Neuronal stem cell (in vitro differentiated cells): ENCODE results near the gene BCR.
"Not testable (repeated sequence)": the region's sequence is repeated elsewhere in the genome, so short reads cannot be mapped to it uniquely, and the experiment has no call there.

Source experiments
- DNase-seq: peaks from one replicate; pipeline ENCODE4 v3.0.0-alpha.2; 2013; ENCODE audit warnings: low spot score
- H2AFZ ChIP-seq: one replicate; pipeline ENCODE4 v1.6.1; 2013; ENCODE audit warnings: mild to moderate bottlenecking, low read length, inconsistent platforms
- H2AK5ac ChIP-seq: 2 replicates; pipeline ENCODE4 v1.6.1; 2013; ENCODE audit warnings: low read depth, mild to moderate bottlenecking, inconsistent platforms, low read length, moderate library complexity, mixed read lengths
- H2BK120ac ChIP-seq: 2 replicates; pipeline ENCODE4 v1.6.1; 2013; ENCODE audit warnings: low read depth, mild to moderate bottlenecking, inconsistent platforms, low read length, moderate library complexity, mixed read lengths
- H2BK12ac ChIP-seq: one replicate; pipeline ENCODE4 v1.6.1; 2013; ENCODE audit warnings: low read length, inconsistent platforms
- H2BK15ac ChIP-seq: 2 replicates; pipeline ENCODE4 v1.6.1; 2013; ENCODE audit warnings: mild to moderate bottlenecking, low read length, inconsistent platforms, mixed read lengths
- H2BK5ac ChIP-seq: one replicate; pipeline ENCODE4 v1.6.1; 2013; ENCODE audit warnings: inconsistent platforms, mild to moderate bottlenecking, low read length, moderate library complexity
- H3K14ac ChIP-seq: one replicate; pipeline ENCODE4 v1.6.1; 2013; ENCODE audit warnings: low read length, inconsistent platforms
- H3K18ac ChIP-seq: 2 replicates; pipeline ENCODE4 v1.6.1; 2013; ENCODE audit warnings: low read length, inconsistent platforms
- H3K23ac ChIP-seq: 2 replicates; pipeline ENCODE4 v1.6.1; 2013; ENCODE audit warnings: low read depth, mild to moderate bottlenecking, mixed read lengths, low read length, inconsistent platforms; ENCODE audit not compliant: poor library complexity
- H3K27ac ChIP-seq: replicated peaks from 3 replicates; pipeline ENCODE4 v1.5.1; 2013; ENCODE audit warnings: low read length, inconsistent platforms
- H3K27me3 ChIP-seq, 3 experiments: 2 replicates each; pipeline ENCODE4 v1.6.1; 2013; ENCODE audit warnings: low read length in 3 of 3, mild to moderate bottlenecking in 2 of 3, inconsistent platforms in 1 of 3, low read depth in 1 of 3, mixed read lengths in 1 of 3, moderate library complexity in 1 of 3; ENCODE audit not compliant: control insufficient read depth in 3 of 3, insufficient read depth in 3 of 3
- H3K36me3 ChIP-seq, 2 donors: replicated peaks in 1 of 2; 2 replicates each; pipeline ENCODE4 v1.6.1; 2013; ENCODE audit warnings: low read length in 2 of 2; ENCODE audit not compliant: control insufficient read depth in 2 of 2, insufficient read depth in 2 of 2
- H3K4ac ChIP-seq: 2 replicates; pipeline ENCODE4 v1.6.1; 2013; ENCODE audit warnings: inconsistent platforms, mild to moderate bottlenecking, low read length, moderate library complexity
- H3K4me1 ChIP-seq, 2 donors: 1 replicate in 1 of 2; 2 replicates in 1 of 2; pipeline ENCODE4 v1.6.1; 2013; ENCODE audit warnings: low read length in 2 of 2, low read depth in 1 of 2; ENCODE audit not compliant: control insufficient read depth in 2 of 2, insufficient read depth in 1 of 2
- H3K4me2 ChIP-seq: one replicate; pipeline ENCODE4 v1.6.1; 2013; ENCODE audit warnings: mild to moderate bottlenecking, low read length, inconsistent platforms; ENCODE audit not compliant: insufficient read depth, poor library complexity, severe bottlenecking
- H3K4me3 ChIP-seq, 2 donors: 2 replicates each; pipeline ENCODE4 v1.5.1; 2013; ENCODE audit warnings: low read length in 2 of 2, mild to moderate bottlenecking in 2 of 2, inconsistent platforms in 1 of 2, moderate library complexity in 1 of 2
- H3K79me1 ChIP-seq: one replicate; pipeline ENCODE4 v1.6.1; 2013; ENCODE audit warnings: low read depth, mild to moderate bottlenecking, inconsistent platforms, low read length, moderate library complexity
- H3K9ac ChIP-seq: one replicate; pipeline ENCODE4 v1.6.1; 2013; ENCODE audit warnings: mild to moderate bottlenecking, low read depth, low read length, inconsistent platforms; ENCODE audit not compliant: poor library complexity
- H3K9me3 ChIP-seq, 2 donors: replicated peaks in 1 of 2; 2 replicates each; pipeline versions ENCODE3 to v1.6.1; 2013; ENCODE audit warnings: low read length in 2 of 2, mild to moderate bottlenecking in 2 of 2, inconsistent platforms in 1 of 2, low read depth in 1 of 2, mixed read lengths in 1 of 2, moderate library complexity in 1 of 2; ENCODE audit not compliant: control insufficient read depth in 2 of 2, insufficient read depth in 1 of 2
- H4K8ac ChIP-seq: one replicate; pipeline ENCODE4 v1.6.1; 2013; ENCODE audit warnings: low read depth, mild to moderate bottlenecking, inconsistent platforms, low read length, moderate library complexity
- H4K91ac ChIP-seq: one replicate; pipeline ENCODE4 v1.6.1; 2013; ENCODE audit warnings: low read length, low read depth, mild to moderate bottlenecking, inconsistent platforms; ENCODE audit not compliant: poor library complexity
- WGBS, 2 donors: extraction: QIAGEN DNeasy Blood & Tissue Kit; methylation state at CpG; one replicate each; pipeline ENCODE4 v1.1.7; 2013; ENCODE audit warnings: missing lambda C conversion rate in 2 of 2, mixed read lengths in 1 of 2; ENCODE audit not compliant: insufficient read length in 2 of 2, insufficient replicate concordance in 1 of 2; ENCODE audit errors: extremely low coverage in 2 of 2; 5-methylcytosine and 5-hydroxymethylcytosine counted together

BCR gene

DNA sequence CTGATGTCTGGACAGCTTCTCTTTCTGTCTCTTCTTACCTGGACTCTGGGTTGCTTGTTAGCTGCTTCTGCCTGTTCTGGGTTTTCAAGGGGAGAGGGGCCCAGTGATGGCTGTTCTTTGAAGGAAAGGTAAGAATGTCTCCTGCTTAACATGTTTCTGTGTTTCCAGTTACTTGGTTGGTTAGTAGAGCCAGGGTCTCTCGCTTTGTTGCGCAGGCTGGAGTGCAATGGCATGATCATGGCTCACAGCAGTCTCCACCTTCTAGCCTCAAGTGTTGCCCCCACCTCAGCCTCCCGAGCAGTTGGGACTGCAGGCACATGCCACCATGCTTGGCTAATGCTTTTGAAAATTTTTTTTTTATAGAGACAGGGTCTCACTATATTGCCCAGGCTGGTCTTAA lies 126.6 kb downstream of the BCR start:
- H3K4ac ChIP-seq = no peak overlapping the region
- WGBS, 2 donors = no CpG with 5 or more reads among the region's 3 CpGs
- H3K23ac ChIP-seq = no peak overlapping the region
- H4K8ac ChIP-seq = no peak overlapping the region
- no peak overlapping the region for H3K18ac ChIP-seq
- no peak overlapping the region for H3K27ac ChIP-seq
- no peak overlapping the region for H4K91ac ChIP-seq
- H3K14ac ChIP-seq = no peak overlapping the region
- no peaks in the 10 kb centered on the region for H3K27me3 ChIP-seq
- no peak overlapping the region for H2BK120ac ChIP-seq
- no peak overlapping the region for H2BK15ac ChIP-seq
- H3K4me3 ChIP-seq = no peak overlapping the region
- no peak overlapping the region for H3K9ac ChIP-seq
- no peak for DNase-seq
- no peak overlapping the region for H2BK12ac ChIP-seq
- H3K36me3 ChIP-seq = peaks cover 9 to 42% of the 10 kb centered on the region in 2 donors
- no peak overlapping the region for H3K4me2 ChIP-seq
- H3K4me1 ChIP-seq = peaks cover 0 to 5% of the 10 kb centered on the region in 2 donors
- H2AK5ac ChIP-seq = no peak overlapping the region
- no peaks in the 10 kb centered on the region for H3K79me1 ChIP-seq
- no peaks in the 10 kb centered on the region for H3K9me3 ChIP-seq
- no peak overlapping the region for H2BK5ac ChIP-seq
- H2AFZ ChIP-seq = no peak overlapping the region

DNA sequence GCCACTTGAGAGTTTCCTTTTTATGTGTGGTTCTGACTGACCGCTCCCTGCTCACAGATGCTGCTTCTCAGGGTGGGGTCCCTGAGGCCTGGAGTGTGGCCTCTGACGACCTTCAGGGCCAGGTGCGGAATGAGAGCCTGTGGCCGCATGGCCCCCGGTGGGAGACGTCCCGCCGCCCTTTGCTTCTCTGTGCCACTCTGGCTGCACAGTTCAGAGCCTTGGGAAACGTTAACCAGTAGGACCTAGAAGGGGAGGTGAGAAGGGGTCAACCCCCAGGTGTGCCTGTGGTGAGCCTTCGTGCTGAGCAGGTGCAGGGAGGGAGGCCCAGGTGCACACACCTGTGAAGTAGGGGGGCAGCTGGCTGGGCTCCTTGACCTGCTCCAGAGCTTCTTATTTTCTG lies 127.2 kb downstream of the BCR start:
- H3K36me3 ChIP-seq = peaks cover 6 to 39% of the 10 kb centered on the region in 2 donors
- H2BK120ac ChIP-seq, H4K8ac ChIP-seq, H3K79me1 ChIP-seq, H2BK12ac ChIP-seq, H3K27ac ChIP-seq, H3K14ac ChIP-seq, H3K4me2 ChIP-seq, H3K18ac ChIP-seq, H3K9me3 ChIP-seq, H3K27me3 ChIP-seq, H4K91ac ChIP-seq, H3K4ac ChIP-seq, H3K9ac ChIP-seq, H3K4me3 ChIP-seq, H2BK15ac ChIP-seq, H2BK5ac ChIP-seq, DNase-seq, H2AFZ ChIP-seq, H3K23ac ChIP-seq, H2AK5ac ChIP-seq, H3K4me1 ChIP-seq: not testable (repeated sequence)
- no CpG with 5 or more reads among the region's 10 CpGs for WGBS, 2 donors

DNA sequence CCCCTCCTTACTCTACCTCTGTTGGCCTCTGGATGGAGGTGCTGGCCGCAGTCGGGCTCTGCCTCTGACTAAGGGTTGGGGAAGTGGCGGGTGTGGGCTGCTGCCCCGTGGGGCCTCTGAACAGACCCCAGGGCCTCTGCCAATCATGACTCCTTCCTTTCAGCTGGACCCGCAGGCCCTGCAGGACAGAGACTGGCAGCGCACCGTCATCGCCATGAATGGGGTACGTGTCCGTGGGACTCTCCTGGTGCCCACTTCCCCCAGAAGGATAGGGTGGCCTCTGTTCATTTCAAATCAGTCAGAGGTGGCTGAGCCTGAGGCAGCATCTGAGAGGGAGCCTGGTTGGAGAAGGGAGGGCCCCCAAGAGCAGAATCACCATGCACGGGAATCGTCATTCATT lies 129.0 kb downstream of the BCR start:
- no CpG with 5 or more reads among the region's 12 CpGs for WGBS, 2 donors
- not testable (repeated sequence) for H3K4me2 ChIP-seq, H3K14ac ChIP-seq, H2BK12ac ChIP-seq, H4K91ac ChIP-seq, H3K23ac ChIP-seq, H3K4me1 ChIP-seq, H3K18ac ChIP-seq, H2AFZ ChIP-seq, H3K4ac ChIP-seq, H2BK120ac ChIP-seq, H2BK5ac ChIP-seq, H3K27ac ChIP-seq, H2BK15ac ChIP-seq, H3K9ac ChIP-seq, H3K79me1 ChIP-seq, H2AK5ac ChIP-seq, H3K27me3 ChIP-seq, H3K4me3 ChIP-seq, H4K8ac ChIP-seq, H3K9me3 ChIP-seq, DNase-seq
- peaks cover 5 to 38% of the 10 kb centered on the region in 2 donors for H3K36me3 ChIP-seq

DNA sequence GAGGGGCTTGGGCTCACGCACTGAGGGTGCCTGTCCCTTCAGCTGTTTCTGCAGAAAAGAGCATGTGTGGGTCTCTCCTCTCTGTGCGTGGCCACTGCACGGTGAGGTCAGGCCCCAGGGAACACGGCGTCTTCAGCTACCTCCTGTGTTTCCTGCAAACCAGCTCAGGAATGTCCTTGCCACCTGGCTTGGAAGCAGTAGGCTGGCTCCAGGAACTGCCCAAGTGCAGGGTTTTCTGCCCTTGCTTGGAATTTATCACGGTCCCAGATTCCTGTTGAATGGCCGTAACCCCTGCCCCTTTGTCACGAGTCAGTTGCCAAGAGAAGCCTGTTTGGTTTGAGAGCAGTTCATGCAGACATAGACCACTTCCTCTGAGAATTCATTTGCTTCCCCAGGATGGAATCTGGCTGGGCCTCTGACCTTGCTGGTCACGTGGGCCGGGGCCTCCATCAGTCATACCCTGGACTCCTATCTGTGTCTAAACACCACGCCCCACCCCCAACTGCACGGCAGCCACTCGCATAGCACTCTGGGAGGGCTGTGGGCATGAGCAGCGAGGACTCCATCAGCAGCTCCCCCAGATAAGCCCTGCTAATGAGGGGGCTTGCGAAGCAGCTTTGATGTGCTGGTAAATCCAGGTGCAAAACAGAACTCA lies 130.3 kb downstream of the BCR start:
- H4K8ac ChIP-seq, H3K4me1 ChIP-seq, H2BK15ac ChIP-seq, H3K9me3 ChIP-seq, H2BK5ac ChIP-seq, H3K9ac ChIP-seq, H2AFZ ChIP-seq, H3K4me2 ChIP-seq, H3K4ac ChIP-seq, H3K23ac ChIP-seq, H2BK120ac ChIP-seq, H4K91ac ChIP-seq, H2AK5ac ChIP-seq, H3K4me3 ChIP-seq, H3K27me3 ChIP-seq, H3K27ac ChIP-seq, H2BK12ac ChIP-seq, H3K14ac ChIP-seq, H3K79me1 ChIP-seq, DNase-seq, H3K18ac ChIP-seq: not testable (repeated sequence)
- peaks cover 7 to 44% of the 10 kb centered on the region in 2 donors for H3K36me3 ChIP-seq
- no CpG with 5 or more reads among the region's 15 CpGs for WGBS, 2 donors
